Lower leg skin (tissue), 4 donors: ENCODE results near the gene TRDN. TPM values are rescaled to one million over a fixed set of nuclear protein-coding genes. Genes with fewer than 3 reads are reported as not detected.

Source experiments
- DNase-seq, 2 donors: peaks; one replicate each; pipeline ENCODE4 v3.0.0-alpha.2; 2019; ENCODE audit warnings: low spot score in 2 of 2
- H3K4me3 ChIP-seq: fragments of 200-600 bp; sonication (generic); 2 replicates; pipeline ENCODE4 v1.5.1; 2017; ENCODE audit warnings: mild to moderate bottlenecking, low read depth; ENCODE audit not compliant: poor library complexity, severe bottlenecking
- POLR2A ChIP-seq, 2 donors: fragments of 450-650 bp; IDR thresholded peaks; one replicate each; pipeline ENCODE4 v1.6.1; 2016 to 2017; ENCODE audit warnings: antibody characterized with exemption in 2 of 2, mild to moderate bottlenecking in 1 of 2, moderate library complexity in 1 of 2
- WGBS, 2 donors: methylation state at CpG; one replicate each; pipeline ENCODE4 v1.1.5; 2018; 5-methylcytosine and 5-hydroxymethylcytosine counted together
- intact Hi-C: fragments of 100-400 bp; cut with DNase I; formaldehyde crosslinking; loops from one replicate; pipeline ENCODE4 v1.15.0; 2023; ENCODE audit warnings: low total_unique reads
- total RNA-seq, 4 donors: library from RNA; depleted of rRNA; stranded (reverse); fragments of >200 nt; gene quantifications; one replicate each; pipeline ENCODE4 v1.1.0, GENCODE V29; 2016
- TF ChIP-seq, protein P1 (sequence below), 3 donors: fragments of 450-650 bp; IDR thresholded peaks; one replicate each; pipeline ENCODE4 v1.5.1; 2016; ENCODE audit warnings: antibody characterized with exemption in 3 of 3, mild to moderate bottlenecking in 3 of 3, moderate library complexity in 2 of 3

TRDN gene
- total RNA-seq, 4 donors from 2014 or later, result 0.06 TPM; not detected in 3

DNA sequence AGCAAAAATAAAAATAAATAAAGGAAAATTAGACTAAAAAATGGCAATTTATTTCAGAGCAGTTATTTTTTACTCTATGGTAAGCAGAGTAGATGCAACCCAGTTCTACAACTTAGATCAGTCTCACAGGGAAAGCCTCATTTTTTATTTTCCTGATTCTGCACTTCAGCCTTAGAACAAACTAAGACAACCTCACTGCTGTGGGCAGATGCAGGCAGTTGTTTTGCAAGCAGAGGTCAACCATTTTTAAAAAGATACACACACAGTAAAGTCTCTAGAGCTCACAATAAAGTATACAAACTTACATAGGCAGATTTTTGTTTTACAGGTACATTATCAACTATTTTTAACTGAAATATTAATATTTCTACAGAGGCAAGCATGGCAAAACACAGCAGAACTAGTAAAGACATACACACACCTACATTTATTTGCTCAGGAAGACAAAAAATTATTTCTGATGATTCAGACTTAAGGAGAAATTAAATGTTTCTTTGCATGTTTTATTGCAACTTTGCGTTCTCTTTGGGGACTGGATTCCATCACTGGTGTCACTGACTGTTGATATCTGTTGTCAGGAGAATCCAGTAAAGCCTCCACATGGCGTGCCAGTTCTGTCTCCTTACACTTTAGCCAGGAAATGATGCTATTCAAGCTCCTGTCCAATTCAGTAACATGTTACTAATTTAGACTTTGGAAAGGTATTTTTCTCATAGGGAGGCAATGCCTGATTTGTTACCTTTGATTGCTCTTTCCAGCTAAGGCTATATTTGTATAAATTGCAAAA, 102.7 kb downstream of the TRDN start:
- TF ChIP-seq, protein P1, sequence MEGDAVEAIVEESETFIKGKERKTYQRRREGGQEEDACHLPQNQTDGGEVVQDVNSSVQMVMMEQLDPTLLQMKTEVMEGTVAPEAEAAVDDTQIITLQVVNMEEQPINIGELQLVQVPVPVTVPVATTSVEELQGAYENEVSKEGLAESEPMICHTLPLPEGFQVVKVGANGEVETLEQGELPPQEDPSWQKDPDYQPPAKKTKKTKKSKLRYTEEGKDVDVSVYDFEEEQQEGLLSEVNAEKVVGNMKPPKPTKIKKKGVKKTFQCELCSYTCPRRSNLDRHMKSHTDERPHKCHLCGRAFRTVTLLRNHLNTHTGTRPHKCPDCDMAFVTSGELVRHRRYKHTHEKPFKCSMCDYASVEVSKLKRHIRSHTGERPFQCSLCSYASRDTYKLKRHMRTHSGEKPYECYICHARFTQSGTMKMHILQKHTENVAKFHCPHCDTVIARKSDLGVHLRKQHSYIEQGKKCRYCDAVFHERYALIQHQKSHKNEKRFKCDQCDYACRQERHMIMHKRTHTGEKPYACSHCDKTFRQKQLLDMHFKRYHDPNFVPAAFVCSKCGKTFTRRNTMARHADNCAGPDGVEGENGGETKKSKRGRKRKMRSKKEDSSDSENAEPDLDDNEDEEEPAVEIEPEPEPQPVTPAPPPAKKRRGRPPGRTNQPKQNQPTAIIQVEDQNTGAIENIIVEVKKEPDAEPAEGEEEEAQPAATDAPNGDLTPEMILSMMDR (IDR thresholded peaks at IDR 0.05), result no peak
- TF ChIP-seq POLR2A (IDR thresholded peaks at IDR 0.05), result no peak
- no peak for DNase-seq
- intact Hi-C loops, result no loop called here
- H3K4me3 ChIP-seq, result no peak overlapping the region
- WGBS, 2 donors, result 65 to 66% methylated on average over 2 of the region's 2 CpGs

DNA sequence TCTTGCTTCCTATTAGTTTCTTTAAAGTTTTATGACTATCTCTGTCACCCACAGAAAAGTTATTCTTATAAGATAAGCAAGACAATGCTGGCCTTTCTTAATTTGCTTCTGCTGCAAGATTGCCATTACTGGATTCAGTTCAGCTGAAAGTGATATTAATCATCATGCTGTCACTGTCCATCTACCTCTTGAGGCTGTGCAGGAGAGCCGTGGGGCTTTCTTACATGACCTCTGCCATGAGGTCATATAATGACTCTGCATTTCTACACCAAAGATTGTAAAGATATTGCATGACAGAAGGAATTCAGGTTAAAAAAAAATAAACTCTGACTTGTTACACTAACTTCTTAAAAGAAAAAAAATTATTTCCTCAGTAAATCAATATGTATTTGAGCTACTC, 106.9 kb downstream of the TRDN start:
- intact Hi-C loops, result no loop called here
- WGBS, 2 donors, result 31 to 34% methylated on average over 1 of the region's 1 CpG
- no peak overlapping the region for H3K4me3 ChIP-seq
- TF ChIP-seq, protein P1 (IDR thresholded peaks at IDR 0.05), result no peak
- TF ChIP-seq POLR2A (IDR thresholded peaks at IDR 0.05), result no peak
- no peak for DNase-seq

DNA sequence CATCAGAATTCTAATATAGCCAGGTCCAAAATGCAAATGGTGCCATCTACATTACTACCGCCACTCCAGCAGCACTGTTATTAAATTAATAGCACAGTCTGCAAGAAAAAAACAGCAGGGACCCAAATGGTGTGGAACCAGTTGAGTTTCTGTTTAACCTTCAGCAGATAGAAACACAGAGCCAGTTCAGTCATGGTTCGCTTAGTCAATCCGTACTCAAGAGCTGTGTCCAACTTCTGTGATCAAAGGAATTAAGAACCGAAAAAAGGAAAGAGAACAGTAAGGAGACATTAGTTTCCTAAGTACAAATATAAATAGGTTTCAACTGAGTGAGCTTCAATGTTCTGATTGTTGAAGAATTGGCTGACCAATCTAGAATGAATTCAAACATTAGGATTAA, 107.7 kb downstream of the TRDN start:
- no peak for DNase-seq
- TF ChIP-seq POLR2A (IDR thresholded peaks at IDR 0.05), result no peak
- TF ChIP-seq, protein P1 (IDR thresholded peaks at IDR 0.05), result no peak
- WGBS, 2 donors, result 84 to 93% methylated on average over 4 of the region's 4 CpGs
- intact Hi-C loops, result no loop called here
- H3K4me3 ChIP-seq, result no peak overlapping the region

DNA sequence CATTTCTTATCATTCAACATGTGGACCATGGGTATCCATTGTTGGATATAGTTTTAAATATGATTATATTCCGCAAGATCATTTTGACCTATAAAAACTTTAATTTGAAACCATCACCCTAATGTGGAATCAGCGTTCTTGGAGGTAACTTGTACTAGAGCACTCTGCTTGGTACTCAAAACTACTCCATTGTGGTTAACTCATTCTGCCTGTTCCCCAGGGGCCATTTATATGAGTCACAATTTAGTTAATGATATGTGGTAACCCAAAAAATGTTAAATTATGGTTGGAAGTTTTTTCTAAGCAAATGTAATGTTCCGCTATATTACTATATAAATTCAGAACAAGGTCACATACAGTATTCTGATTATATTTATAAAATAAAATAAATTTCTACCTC, 109.3 kb downstream of the TRDN start:
- TF ChIP-seq POLR2A (IDR thresholded peaks at IDR 0.05), result no peak
- TF ChIP-seq, protein P1 (IDR thresholded peaks at IDR 0.05), result no peak
- H3K4me3 ChIP-seq, result no peak overlapping the region
- 76 to 86% methylated on average over 3 of the region's 3 CpGs for WGBS, 2 donors
- intact Hi-C loops, result no loop called here
- DNase-seq, result no peak

DNA sequence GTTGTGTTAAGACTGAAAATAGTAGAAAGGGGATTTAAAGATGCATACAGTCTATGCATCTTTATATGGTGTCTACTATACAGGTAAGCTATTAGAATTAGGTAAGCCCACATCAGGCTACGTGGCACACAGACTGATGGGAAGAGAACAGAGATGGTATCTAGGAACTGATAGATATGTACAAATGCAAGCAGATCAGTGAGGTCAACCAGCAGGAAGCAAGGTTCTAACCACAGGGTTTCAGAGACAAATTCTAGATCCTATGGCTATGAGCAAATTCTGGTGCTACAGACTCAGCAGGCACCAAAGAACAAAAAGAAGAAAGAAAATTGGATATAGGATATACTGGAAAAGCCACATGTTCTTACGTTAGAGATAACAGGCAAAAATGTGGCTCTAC, 110.6 kb downstream of the TRDN start:
- no peak for TF ChIP-seq POLR2A (IDR thresholded peaks at IDR 0.05)
- TF ChIP-seq, protein P1 (IDR thresholded peaks at IDR 0.05), result no peak
- intact Hi-C loops, result no loop called here
- no peak for DNase-seq
- no peak overlapping the region for H3K4me3 ChIP-seq
- WGBS, 2 donors, result 81 to 88% methylated on average over 2 of the region's 2 CpGs

DNA sequence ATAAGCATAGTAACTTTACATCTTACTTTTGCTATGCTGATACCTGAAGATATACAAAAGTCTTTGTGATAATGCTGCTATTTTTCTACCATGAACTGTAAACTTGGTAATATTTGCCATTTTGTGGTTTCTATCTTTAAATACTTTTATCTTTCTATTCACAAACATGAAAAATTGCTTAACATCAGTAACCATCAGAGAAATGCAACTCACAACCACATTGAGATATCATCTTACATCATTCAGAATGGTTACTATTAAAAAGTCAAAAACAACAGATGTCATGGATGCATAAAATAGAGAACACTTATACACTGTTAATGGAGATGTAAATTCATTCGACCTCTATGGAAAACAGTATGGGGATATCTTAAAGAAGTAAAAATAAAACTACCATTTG, 112.0 kb downstream of the TRDN start:
- no peak overlapping the region for H3K4me3 ChIP-seq
- intact Hi-C loops, result no loop called here
- 93 to 95% methylated on average over 1 of the region's 1 CpG for WGBS, 2 donors
- TF ChIP-seq, protein P1 (IDR thresholded peaks at IDR 0.05), result no peak
- no peak for TF ChIP-seq POLR2A (IDR thresholded peaks at IDR 0.05)
- DNase-seq, result no peak
